Measurements from ENCODE around the gene FHIT. TPM values are rescaled to one million over a fixed set of nuclear protein-coding genes. Genes with fewer than 3 reads are reported as not detected.

FHIT gene
- total and polyA plus RNA-seq, 4 donors: 2.1 to 14.7 (median 6.6) TPM

DNA sequence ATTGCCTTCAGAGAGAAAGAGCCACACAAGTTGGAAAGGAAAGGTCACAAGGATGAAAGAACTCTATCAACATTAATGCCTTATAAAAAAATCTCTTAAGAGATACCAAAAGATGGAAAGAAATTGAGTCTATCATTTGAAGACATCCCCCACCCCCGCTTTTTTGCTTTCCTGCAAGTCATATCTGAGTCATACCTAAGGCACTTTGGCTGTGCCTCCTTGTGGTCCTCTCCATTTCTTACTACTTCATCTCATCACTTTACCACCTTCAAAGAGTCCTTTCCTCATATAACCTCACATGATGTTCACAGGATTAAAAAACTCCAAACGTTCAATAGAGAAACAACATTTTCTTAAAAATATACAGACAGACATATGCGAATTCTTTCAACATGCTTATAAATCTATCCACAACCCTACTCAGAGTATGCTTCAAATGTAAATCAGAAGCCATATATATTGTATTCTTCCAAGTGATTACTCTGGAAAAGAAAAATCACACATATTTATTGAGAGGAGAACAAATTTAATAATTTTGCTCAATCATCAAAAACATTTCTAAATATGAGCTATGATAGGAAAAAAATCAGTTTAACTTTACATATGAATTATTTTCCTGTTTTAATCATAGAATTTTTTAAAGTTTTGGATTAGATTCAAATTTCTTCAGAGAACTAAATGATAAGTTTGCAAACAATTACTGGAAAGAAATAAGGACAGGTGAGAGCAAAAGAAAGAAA, 1197.6 kb downstream of the FHIT start:
- Histone ChIP-seq H3K4me1 (ENCODE audit: control insufficient read depth in 4 of 4, insufficient read depth in 4 of 4, low read length in 3 of 4) (no peaks in the 10 kb centered on the region), H3K4me3 (ENCODE audit: low read depth in 1 of 3, low read length in 3 of 3) (no peak overlapping the region), H3K27me3 (ENCODE audit: control insufficient read depth in 4 of 4, insufficient read depth in 4 of 4, low read length in 3 of 4) (no peaks in the 10 kb centered on the region), H3K9me3 (ENCODE audit: control insufficient read depth in 4 of 4, low read length in 3 of 4) (no peaks in the 10 kb centered on the region), H3K36me3 (ENCODE audit: control insufficient read depth in 4 of 4, insufficient read depth in 3 of 4, low read depth in 1 of 4, low read length in 3 of 4) (no peaks in the 10 kb centered on the region), H3K27ac (ENCODE audit: low read depth in 1 of 2, low read length in 2 of 2) (no peak overlapping the region), H3K9ac (ENCODE audit: low read depth in 1 of 2, low read length in 2 of 2) (no peak overlapping the region)
- WGBS: 89% methylated on average over 3 of the region's 3 CpGs
- TF ChIP-seq, protein P1, sequence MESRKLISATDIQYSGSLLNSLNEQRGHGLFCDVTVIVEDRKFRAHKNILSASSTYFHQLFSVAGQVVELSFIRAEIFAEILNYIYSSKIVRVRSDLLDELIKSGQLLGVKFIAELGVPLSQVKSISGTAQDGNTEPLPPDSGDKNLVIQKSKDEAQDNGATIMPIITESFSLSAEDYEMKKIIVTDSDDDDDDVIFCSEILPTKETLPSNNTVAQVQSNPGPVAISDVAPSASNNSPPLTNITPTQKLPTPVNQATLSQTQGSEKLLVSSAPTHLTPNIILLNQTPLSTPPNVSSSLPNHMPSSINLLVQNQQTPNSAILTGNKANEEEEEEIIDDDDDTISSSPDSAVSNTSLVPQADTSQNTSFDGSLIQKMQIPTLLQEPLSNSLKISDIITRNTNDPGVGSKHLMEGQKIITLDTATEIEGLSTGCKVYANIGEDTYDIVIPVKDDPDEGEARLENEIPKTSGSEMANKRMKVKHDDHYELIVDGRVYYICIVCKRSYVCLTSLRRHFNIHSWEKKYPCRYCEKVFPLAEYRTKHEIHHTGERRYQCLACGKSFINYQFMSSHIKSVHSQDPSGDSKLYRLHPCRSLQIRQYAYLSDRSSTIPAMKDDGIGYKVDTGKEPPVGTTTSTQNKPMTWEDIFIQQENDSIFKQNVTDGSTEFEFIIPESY (IDR thresholded peaks at IDR 0.05): no peak
- DNase-seq (ENCODE audit: low spot score): no peak

DNA sequence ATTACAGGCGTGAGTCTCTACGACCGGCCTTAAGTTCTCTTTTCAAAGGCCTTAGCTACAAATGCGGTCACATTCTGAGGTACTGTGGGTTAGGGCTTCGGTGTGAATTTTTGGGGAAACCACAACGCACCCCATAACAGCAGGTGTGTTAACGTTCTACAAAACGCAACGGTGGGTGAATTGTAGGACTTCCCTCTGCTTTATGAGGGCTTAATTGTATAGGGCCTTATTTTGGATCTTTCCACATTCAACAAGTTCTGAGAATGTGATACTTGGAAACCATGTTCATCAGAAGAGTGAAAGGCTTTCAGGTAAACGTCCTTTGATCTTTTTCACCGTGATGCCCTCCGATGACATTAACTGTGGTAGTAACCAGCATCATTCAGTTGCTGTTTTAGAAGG, 1202.8 kb downstream of the FHIT start:
- no peak for DNase-seq (ENCODE audit: low spot score)
- Histone ChIP-seq H3K27me3 (ENCODE audit: control insufficient read depth in 4 of 4, insufficient read depth in 4 of 4, low read length in 3 of 4) (no peaks in the 10 kb centered on the region), H3K4me1 (ENCODE audit: control insufficient read depth in 4 of 4, insufficient read depth in 4 of 4, low read length in 3 of 4) (peaks cover 0 to 5% (median 0%) of the 10 kb centered on the region in 4 donors), H3K9ac (ENCODE audit: low read depth in 1 of 2, low read length in 2 of 2) (no peak overlapping the region), H3K27ac (ENCODE audit: low read depth in 1 of 2, low read length in 2 of 2) (no peak overlapping the region), H3K9me3 (ENCODE audit: control insufficient read depth in 4 of 4, low read length in 3 of 4) (no peaks in the 10 kb centered on the region), H3K4me3 (ENCODE audit: low read depth in 1 of 3, low read length in 3 of 3) (no peak overlapping the region), H3K36me3 (ENCODE audit: control insufficient read depth in 4 of 4, insufficient read depth in 3 of 4, low read depth in 1 of 4, low read length in 3 of 4) (no peaks in the 10 kb centered on the region)
- TF ChIP-seq, protein P1 (IDR thresholded peaks at IDR 0.05): no peak
- TF ChIP-seq NR2F2 (IDR thresholded peaks at IDR 0.05): no peak
- 91% methylated on average over 12 of the region's 12 CpGs for WGBS

DNA sequence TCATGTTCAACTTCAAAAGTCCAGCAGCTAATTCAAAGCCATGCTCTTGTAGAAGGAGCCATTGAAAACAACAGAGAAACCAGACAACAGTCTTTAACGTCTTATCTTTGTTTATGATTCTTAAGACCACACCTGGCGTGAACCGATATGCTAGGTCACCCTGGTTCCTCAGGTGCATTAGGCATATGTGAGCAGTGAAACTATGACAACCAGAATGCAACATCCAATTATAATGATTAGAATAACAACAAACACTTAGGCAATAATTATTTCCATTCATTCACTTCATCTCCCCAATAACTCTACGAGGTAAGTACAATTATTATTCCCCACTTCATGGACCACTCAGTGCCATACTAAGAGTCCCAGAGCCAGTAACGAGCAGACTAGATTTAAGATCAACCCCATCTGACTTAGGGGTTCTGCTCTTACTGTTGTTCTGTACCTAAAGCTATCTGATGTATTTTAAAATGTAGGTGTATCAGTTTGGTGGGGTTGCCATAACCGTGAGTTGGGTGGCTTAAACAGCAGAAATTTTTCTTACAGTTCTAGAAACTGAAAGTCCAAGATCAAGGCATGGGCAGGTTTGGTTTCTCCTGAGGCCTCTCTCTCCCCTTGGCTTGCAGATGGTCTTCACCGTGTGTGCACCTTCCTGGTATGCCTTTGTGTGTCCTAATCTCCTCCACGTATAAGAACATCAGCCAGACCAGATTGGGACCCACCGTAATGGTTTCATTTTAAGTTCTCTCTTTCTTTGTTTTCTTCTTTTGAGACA, 1203.6 kb downstream of the FHIT start:
- Histone ChIP-seq H3K9ac (ENCODE audit: low read depth in 1 of 2, low read length in 2 of 2) (no peak overlapping the region), H3K4me3 (ENCODE audit: low read depth in 1 of 3, low read length in 3 of 3) (no peak overlapping the region), H3K27me3 (ENCODE audit: control insufficient read depth in 4 of 4, insufficient read depth in 4 of 4, low read length in 3 of 4) (no peaks in the 10 kb centered on the region), H3K4me1 (ENCODE audit: control insufficient read depth in 4 of 4, insufficient read depth in 4 of 4, low read length in 3 of 4) (peaks cover 0 to 5% (median 0%) of the 10 kb centered on the region in 4 donors), H3K9me3 (ENCODE audit: control insufficient read depth in 4 of 4, low read length in 3 of 4) (no peaks in the 10 kb centered on the region), H3K36me3 (ENCODE audit: control insufficient read depth in 4 of 4, insufficient read depth in 3 of 4, low read depth in 1 of 4, low read length in 3 of 4) (no peaks in the 10 kb centered on the region), H3K27ac (ENCODE audit: low read depth in 1 of 2, low read length in 2 of 2) (no peak overlapping the region)
- WGBS: 94% methylated on average over 9 of the region's 9 CpGs
- no peak for DNase-seq (ENCODE audit: low spot score)
- TF ChIP-seq, protein P2, sequence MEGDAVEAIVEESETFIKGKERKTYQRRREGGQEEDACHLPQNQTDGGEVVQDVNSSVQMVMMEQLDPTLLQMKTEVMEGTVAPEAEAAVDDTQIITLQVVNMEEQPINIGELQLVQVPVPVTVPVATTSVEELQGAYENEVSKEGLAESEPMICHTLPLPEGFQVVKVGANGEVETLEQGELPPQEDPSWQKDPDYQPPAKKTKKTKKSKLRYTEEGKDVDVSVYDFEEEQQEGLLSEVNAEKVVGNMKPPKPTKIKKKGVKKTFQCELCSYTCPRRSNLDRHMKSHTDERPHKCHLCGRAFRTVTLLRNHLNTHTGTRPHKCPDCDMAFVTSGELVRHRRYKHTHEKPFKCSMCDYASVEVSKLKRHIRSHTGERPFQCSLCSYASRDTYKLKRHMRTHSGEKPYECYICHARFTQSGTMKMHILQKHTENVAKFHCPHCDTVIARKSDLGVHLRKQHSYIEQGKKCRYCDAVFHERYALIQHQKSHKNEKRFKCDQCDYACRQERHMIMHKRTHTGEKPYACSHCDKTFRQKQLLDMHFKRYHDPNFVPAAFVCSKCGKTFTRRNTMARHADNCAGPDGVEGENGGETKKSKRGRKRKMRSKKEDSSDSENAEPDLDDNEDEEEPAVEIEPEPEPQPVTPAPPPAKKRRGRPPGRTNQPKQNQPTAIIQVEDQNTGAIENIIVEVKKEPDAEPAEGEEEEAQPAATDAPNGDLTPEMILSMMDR (IDR thresholded peaks at IDR 0.05; ENCODE audit: low read depth, low read length, missing input control): no peak
- TF ChIP-seq, protein P3, sequence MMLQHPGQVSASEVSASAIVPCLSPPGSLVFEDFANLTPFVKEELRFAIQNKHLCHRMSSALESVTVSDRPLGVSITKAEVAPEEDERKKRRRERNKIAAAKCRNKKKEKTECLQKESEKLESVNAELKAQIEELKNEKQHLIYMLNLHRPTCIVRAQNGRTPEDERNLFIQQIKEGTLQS (IDR thresholded peaks at IDR 0.05): no peak
- TF ChIP-seq TAF1 (conservative IDR thresholded peaks at IDR 0.05) (no peak), GABPA (IDR thresholded peaks at IDR 0.05 in 1 of 2, conservative IDR thresholded peaks at IDR 0.05 in 1 of 2) (no peak), HNF4G (IDR thresholded peaks at IDR 0.05) (no peak), FOXA1 (IDR thresholded peaks at IDR 0.05) (no peak), NR2F2 (IDR thresholded peaks at IDR 0.05) (no peak), HNF4A (conservative IDR thresholded peaks at IDR 0.05) (no peak)
- TF ChIP-seq, protein P4, sequence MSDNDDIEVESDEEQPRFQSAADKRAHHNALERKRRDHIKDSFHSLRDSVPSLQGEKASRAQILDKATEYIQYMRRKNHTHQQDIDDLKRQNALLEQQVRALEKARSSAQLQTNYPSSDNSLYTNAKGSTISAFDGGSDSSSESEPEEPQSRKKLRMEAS (IDR thresholded peaks at IDR 0.05): no peak
- TF ChIP-seq, protein P1 (IDR thresholded peaks at IDR 0.05): no peak
- TF ChIP-seq, protein P5, sequence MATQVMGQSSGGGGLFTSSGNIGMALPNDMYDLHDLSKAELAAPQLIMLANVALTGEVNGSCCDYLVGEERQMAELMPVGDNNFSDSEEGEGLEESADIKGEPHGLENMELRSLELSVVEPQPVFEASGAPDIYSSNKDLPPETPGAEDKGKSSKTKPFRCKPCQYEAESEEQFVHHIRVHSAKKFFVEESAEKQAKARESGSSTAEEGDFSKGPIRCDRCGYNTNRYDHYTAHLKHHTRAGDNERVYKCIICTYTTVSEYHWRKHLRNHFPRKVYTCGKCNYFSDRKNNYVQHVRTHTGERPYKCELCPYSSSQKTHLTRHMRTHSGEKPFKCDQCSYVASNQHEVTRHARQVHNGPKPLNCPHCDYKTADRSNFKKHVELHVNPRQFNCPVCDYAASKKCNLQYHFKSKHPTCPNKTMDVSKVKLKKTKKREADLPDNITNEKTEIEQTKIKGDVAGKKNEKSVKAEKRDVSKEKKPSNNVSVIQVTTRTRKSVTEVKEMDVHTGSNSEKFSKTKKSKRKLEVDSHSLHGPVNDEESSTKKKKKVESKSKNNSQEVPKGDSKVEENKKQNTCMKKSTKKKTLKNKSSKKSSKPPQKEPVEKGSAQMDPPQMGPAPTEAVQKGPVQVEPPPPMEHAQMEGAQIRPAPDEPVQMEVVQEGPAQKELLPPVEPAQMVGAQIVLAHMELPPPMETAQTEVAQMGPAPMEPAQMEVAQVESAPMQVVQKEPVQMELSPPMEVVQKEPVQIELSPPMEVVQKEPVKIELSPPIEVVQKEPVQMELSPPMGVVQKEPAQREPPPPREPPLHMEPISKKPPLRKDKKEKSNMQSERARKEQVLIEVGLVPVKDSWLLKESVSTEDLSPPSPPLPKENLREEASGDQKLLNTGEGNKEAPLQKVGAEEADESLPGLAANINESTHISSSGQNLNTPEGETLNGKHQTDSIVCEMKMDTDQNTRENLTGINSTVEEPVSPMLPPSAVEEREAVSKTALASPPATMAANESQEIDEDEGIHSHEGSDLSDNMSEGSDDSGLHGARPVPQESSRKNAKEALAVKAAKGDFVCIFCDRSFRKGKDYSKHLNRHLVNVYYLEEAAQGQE (IDR thresholded peaks at IDR 0.05): no peak

Data from liver (tissue), 9 donors.